ENCODE measurements around the gene ERC2. TPM values are rescaled to one million over a fixed set of nuclear protein-coding genes. Genes with fewer than 3 reads are reported as not detected.

Gene ERC2
- total and polyA plus RNA-seq, 2 of the 8 experiments (the other 6 are each of a cell fraction or from before 2014, with no cell fraction given), result 16.4 to 22.8 TPM

- no peak overlapping the region for H2BK15ac ChIP-seq (ENCODE audit: low read length)
- no peaks in the 10 kb centered on the region for H3K23me2 ChIP-seq (ENCODE audit: low read depth, low read length)
- H4K20me1 ChIP-seq (replicated peaks in 1 of 2; ENCODE audit: control insufficient read depth in 1 of 2, insufficient read depth in 2 of 2, low read length in 2 of 2), result no peaks in the 10 kb centered on the region
- no peak overlapping the region for H2BK20ac ChIP-seq (ENCODE audit: low read length)
- no peak overlapping the region for H2AK5ac ChIP-seq (ENCODE audit: low read depth, low read length)
- H3K9ac ChIP-seq (replicated peaks in 1 of 4; ENCODE audit: extremely low read depth in 1 of 4, low read depth in 3 of 4, low read length in 3 of 4), result no peak overlapping the region
- H3K56ac ChIP-seq (replicated peaks; ENCODE audit: insufficient read length, low read depth, low read length), result no peak overlapping the region
- no peak overlapping the region for H3K4ac ChIP-seq (replicated peaks; ENCODE audit: insufficient read length, low read depth, low read length)
- no peak overlapping the region for H3K4me2 ChIP-seq (ENCODE audit: insufficient read depth in 1 of 2, low read depth in 2 of 2, low read length in 2 of 2)
- H3K14ac ChIP-seq (ENCODE audit: insufficient read length), result no peak overlapping the region
- 100% methylated on average over 1 of the region's 1 CpG; no CpG with 5 or more reads in 1 of the 2 experiments for WGBS, 2 experiments (ENCODE audit: extremely low coverage in 1 of 2, insufficient coverage in 1 of 2, insufficient read length in 1 of 2, insufficient replicate concordance in 2 of 2, low coverage in 1 of 2, low lambda C conversion rate in 2 of 2, missing lambda C conversion rate in 1 of 2)
- H3K9me3 ChIP-seq (ENCODE audit: insufficient read depth in 2 of 2, low read depth in 1 of 2, low read length in 1 of 2), result no peaks in the 10 kb centered on the region
- no peaks in the 10 kb centered on the region for H3K36me3 ChIP-seq (ENCODE audit: control insufficient read depth in 2 of 4, insufficient read depth in 4 of 4, low read length in 3 of 4)
- H3K4me1 ChIP-seq (replicated peaks in 1 of 4; ENCODE audit: control insufficient read depth in 3 of 4, insufficient read depth in 4 of 4, low read length in 3 of 4), result no peaks in the 10 kb centered on the region
- DNase-seq (ENCODE audit: low read depth in 1 of 2, low spot score in 2 of 2) (no peak), FAIRE-seq (no peak)
- H3K27ac ChIP-seq (ENCODE audit: low read depth, low read length), result no peak overlapping the region
- no peak overlapping the region for H2BK120ac ChIP-seq (replicated peaks; ENCODE audit: low read depth, low read length)
- CTCF ChIA-PET (ENCODE audit: partially characterized antibody), result no interaction called here
- H3K18ac ChIP-seq (ENCODE audit: extremely low read depth, low read length), result no peak overlapping the region
- TF ChIP-seq ASH2L (IDR thresholded peaks at IDR 0.05; ENCODE audit: low read length), result no peak
- TF ChIP-seq SP2 (IDR thresholded peaks at IDR 0.05; ENCODE audit: low read length), result no peak
- TF ChIP-seq CBX5 (IDR thresholded peaks at IDR 0.05; ENCODE audit: low read depth, low read length), result no peak
- TF ChIP-seq SIX5 (IDR thresholded peaks at IDR 0.05; ENCODE audit: low read depth, low read length), result no peak
- TF ChIP-seq EP300 (IDR thresholded peaks at IDR 0.05; ENCODE audit: borderline replicate concordance in 1 of 2, low read depth in 2 of 2, low read length in 2 of 2), result no peak
- no peak for TF ChIP-seq TAF1 (IDR thresholded peaks at IDR 0.05; ENCODE audit: low read depth, low read length)
- TF ChIP-seq KDM1A (IDR thresholded peaks at IDR 0.05; ENCODE audit: borderline replicate concordance, low read length), result no peak
- TF ChIP-seq RXRA (IDR thresholded peaks at IDR 0.05; ENCODE audit: insufficient read depth, low read depth, low read length), result no peak
- TF ChIP-seq RBBP5 (IDR thresholded peaks at IDR 0.05; ENCODE audit: borderline replicate concordance, low read depth, low read length), result no peak
- no peak for TF ChIP-seq TBP (IDR thresholded peaks at IDR 0.05; ENCODE audit: low read depth, low read length)
- TF ChIP-seq SAP30 (IDR thresholded peaks at IDR 0.05; ENCODE audit: insufficient read depth, insufficient replicate concordance, low read length), result no peak
- TF ChIP-seq RAD21 (IDR thresholded peaks at IDR 0.05 in 1 of 2, conservative IDR thresholded peaks at IDR 0.05 in 1 of 2; ENCODE audit: low read depth in 2 of 2, low read length in 2 of 2), result no peak
- no peak for TF ChIP-seq CHD1 (IDR thresholded peaks at IDR 0.05; ENCODE audit: low read depth, low read length)
- H3K4me3 ChIP-seq (ENCODE audit: extremely low read depth in 1 of 4, insufficient read depth in 2 of 4, low read depth in 3 of 4, low read length in 4 of 4), result no peak overlapping the region
- no peak overlapping the region for H2BK5ac ChIP-seq (ENCODE audit: low read depth, low read length)
- H3K23ac ChIP-seq (ENCODE audit: insufficient read length), result no peak overlapping the region
- no peaks in the 10 kb centered on the region for H3K79me2 ChIP-seq (ENCODE audit: control insufficient read depth in 1 of 2, insufficient read depth in 2 of 2, low read length in 2 of 2)
- no peaks in the 10 kb centered on the region for H3K27me3 ChIP-seq (replicated peaks in 1 of 4; ENCODE audit: control insufficient read depth in 3 of 4, extremely low read depth in 1 of 4, insufficient read depth in 3 of 4, low read length in 3 of 4)
- H4K5ac ChIP-seq (ENCODE audit: insufficient read length, low read depth, low read length), result no peak overlapping the region
- no peak overlapping the region for H2AFZ ChIP-seq (ENCODE audit: low read length)
- H3K79me1 ChIP-seq (ENCODE audit: low read depth, low read length), result no peaks in the 10 kb centered on the region
- no peak overlapping the region for H4K91ac ChIP-seq (replicated peaks; ENCODE audit: insufficient read length, low read length)
- no peak overlapping the region for H4K8ac ChIP-seq (ENCODE audit: extremely low read depth, insufficient read depth, low read length)
- H2BK12ac ChIP-seq (ENCODE audit: low read depth, low read length), result no peak overlapping the region
- POLR2A ChIA-PET (ENCODE audit: partially characterized antibody), result no interaction called here
These were observed 644.4 kb downstream of the ERC2 start for GRCh38 chr3:55823829-55824228.

All from H1 (cell line).